GM19324 (cell line): ENCODE measurements around the gene GIPC3.

ENCODE experiments used
- ATAC-seq: cut with Tn5 transposase; IDR thresholded peaks from one replicate; pipeline ENCODE4 v1.9.1; 2021; ENCODE audit warnings: mild to moderate bottlenecking, moderate library complexity; ENCODE audit not compliant: unreplicated experiment, low FRiP score

The GIPC3 gene

GRCh38 chr19:3632739-3633558 is 47.7 kb downstream of the GIPC3 start:
- no peak for ATAC-seq

- no peak for ATAC-seq
These were observed 48.3 kb downstream of the GIPC3 start for GRCh38 chr19:3633559-3633988.

- no peak for ATAC-seq
These were observed 49.3 kb downstream of the GIPC3 start for GRCh38 chr19:3634496-3635045.

- ATAC-seq = no peak
These were observed 51.2 kb downstream of the GIPC3 start for GRCh38 chr19:3636506-3636905.

- ATAC-seq = no peak
These were observed 51.7 kb downstream of the GIPC3 start for GRCh38 chr19:3636962-3637361.

- no peak for ATAC-seq
These were observed 52.3 kb downstream of the GIPC3 start for GRCh38 chr19:3637621-3638020.

- ATAC-seq = no peak
These were observed 53.2 kb downstream of the GIPC3 start for GRCh38 chr19:3638208-3639193.

- no peak for ATAC-seq
These were observed 54.2 kb downstream of the GIPC3 start for GRCh38 chr19:3639479-3639878.

- no peak for ATAC-seq
These were observed 56.4 kb downstream of the GIPC3 start for GRCh38 chr19:3641515-3642269.

- ATAC-seq = no peak
These were observed 57.0 kb downstream of the GIPC3 start for GRCh38 chr19:3642296-3642695.
